Cardiac muscle cell (in vitro differentiated cells and primary cell): ENCODE results near the gene MDN1. TPM values are rescaled to one million over a fixed set of nuclear protein-coding genes. Genes with fewer than 3 reads are reported as not detected.
"Not testable (repeated sequence)": the region's sequence is repeated elsewhere in the genome, so short reads cannot be mapped to it uniquely, and the experiment has no call there.

Source experiments
- DNase-seq, 2 donors: peaks; one replicate each; pipeline versions ENCODE4 v3.0.0 to v3.0.0-alpha.2; 2010 to 2017; ENCODE audit warnings: low read depth in 1 of 2, low spot score in 1 of 2
- H3K27ac ChIP-seq: fragments of 200-600 bp; sonication (generic); 2 replicates; pipeline ENCODE4 v1.5.1; 2016
- H3K27me3 ChIP-seq: fragments of 200-600 bp; sonication (generic); 2 replicates; pipeline ENCODE4 v1.6.0; 2016; ENCODE audit warnings: control low read depth
- H3K36me3 ChIP-seq: fragments of 200-600 bp; sonication (generic); 2 replicates; pipeline ENCODE4 v1.5.1; 2016; ENCODE audit warnings: control low read depth
- H3K4me1 ChIP-seq: fragments of 200-600 bp; sonication (generic); 2 replicates; pipeline ENCODE4 v1.8.1; 2017; ENCODE audit warnings: low read depth, mild to moderate bottlenecking, mixed run types
- H3K4me3 ChIP-seq: fragments of 200-600 bp; sonication (generic); 2 replicates; pipeline ENCODE4 v1.5.1; 2016; ENCODE audit warnings: mild to moderate bottlenecking
- H3K9me3 ChIP-seq: fragments of 200-600 bp; sonication (generic); 2 replicates; pipeline ENCODE4 v1.5.1; 2017; ENCODE audit warnings: low read depth, mild to moderate bottlenecking, control low read depth
- CTCF ChIP-seq: IDR thresholded peaks from 2 replicates; pipeline ENCODE4 v1.5.1; 2012; ENCODE audit warnings: low read depth, mild to moderate bottlenecking, low read length
- polyA plus RNA-seq: library from polyadenylated mRNA; unstranded; fragments of >200 nt; fragmentation: Nextera tagmentation; extraction: Ambion mirVana; gene quantifications from 2 replicates; pipeline ENCODE4 v1.2.1, GENCODE V29; 2016
- total RNA-seq: library from RNA; depleted of rRNA; stranded (reverse); fragments of >200 nt; gene quantifications from 2 replicates; pipeline ENCODE4 v1.2.3, GENCODE V29; 2016

The MDN1 gene
- total and polyA plus RNA-seq, 2 experiments from 2014 or later = 8.6 to 22.2 TPM

GRCh38 chr6:89858041-89858440, 38.4 kb upstream of the MDN1 start:
- Histone ChIP-seq H3K9me3 (no peaks in the 10 kb centered on the region), H3K36me3 (peaks cover 56% of the 10 kb centered on the region), H3K4me1 (no peaks in the 10 kb centered on the region), H3K4me3 (no peak overlapping the region), H3K27me3 (no peaks in the 10 kb centered on the region), H3K27ac (no peak overlapping the region)
- no peak for DNase-seq
- TF ChIP-seq CTCF = no peak

GRCh38 chr6:89853068-89853467, 33.5 kb upstream of the MDN1 start:
- Histone ChIP-seq H3K4me3 (no peak overlapping the region), H3K27ac (no peak overlapping the region), H3K4me1 (no peaks in the 10 kb centered on the region), H3K36me3 (peaks cover 25% of the 10 kb centered on the region), H3K27me3 (no peaks in the 10 kb centered on the region), H3K9me3 (no peaks in the 10 kb centered on the region)
- DNase-seq = no peak
- TF ChIP-seq CTCF = no peak

GRCh38 chr6:89847513-89847912, 27.9 kb upstream of the MDN1 start:
- not testable (repeated sequence) for H3K27me3 ChIP-seq, H3K27ac ChIP-seq, H3K4me1 ChIP-seq, H3K36me3 ChIP-seq, DNase-seq, H3K9me3 ChIP-seq, H3K4me3 ChIP-seq

GRCh38 chr6:89843070-89843469, 23.5 kb upstream of the MDN1 start:
- Histone ChIP-seq H3K36me3 (no peaks in the 10 kb centered on the region), H3K4me3 (no peak overlapping the region), H3K27ac (no peak overlapping the region), H3K4me1 (peaks cover 8% of the 10 kb centered on the region), H3K9me3 (no peaks in the 10 kb centered on the region), H3K27me3 (no peaks in the 10 kb centered on the region)
- peak in 1 of 2 donors; percentile 20 for DNase-seq
- TF ChIP-seq CTCF = no peak

GRCh38 chr6:89842228-89842627, 22.6 kb upstream of the MDN1 start:
- H3K4me3 ChIP-seq = no peak overlapping the region
- no peak for TF ChIP-seq CTCF
- no peak for DNase-seq

GRCh38 chr6:89840538-89840937, 20.9 kb upstream of the MDN1 start:
- Histone ChIP-seq H3K27ac (peak overlapping the region; percentile 49), H3K27me3 (no peaks in the 10 kb centered on the region), H3K9me3 (no peaks in the 10 kb centered on the region), H3K4me3 (no peak overlapping the region), H3K4me1 (peaks cover 8% of the 10 kb centered on the region), H3K36me3 (no peaks in the 10 kb centered on the region)
- DNase-seq = peak; percentile 35 to 72
- TF ChIP-seq CTCF = no peak

More at GRCh38 chr6:89842228-89842627, 22.6 kb upstream of the MDN1 start:
- H3K9me3 ChIP-seq = no peaks in the 10 kb centered on the region
- H3K36me3 ChIP-seq = no peaks in the 10 kb centered on the region
- peaks cover 8% of the 10 kb centered on the region for H3K4me1 ChIP-seq
- no peaks in the 10 kb centered on the region for H3K27me3 ChIP-seq
- no peak overlapping the region for H3K27ac ChIP-seq
